ENCODE measurements around the gene CYB5D1.

CYB5D1 gene

DNA sequence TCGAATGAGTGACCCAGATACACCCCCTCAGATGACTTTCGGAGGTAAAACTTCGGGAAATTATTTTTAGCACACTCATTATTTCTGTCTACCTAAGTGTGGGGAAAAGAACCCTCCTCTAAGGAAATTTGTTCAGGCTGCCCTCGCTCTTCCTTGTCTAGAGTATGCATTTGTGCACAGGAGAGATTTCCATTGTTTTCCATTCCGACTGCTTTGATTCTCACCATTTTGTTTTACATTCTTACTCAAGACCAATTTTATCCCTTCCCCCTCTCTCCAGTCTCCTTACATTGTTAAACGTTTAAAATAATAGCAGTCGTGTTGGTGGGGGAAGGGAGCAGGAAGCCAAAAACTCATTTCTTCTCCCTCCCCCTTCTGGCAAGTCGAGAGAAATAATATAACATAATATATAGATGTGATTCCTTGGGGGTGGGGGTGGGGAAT, 29.3 kb downstream of the CYB5D1 start:
- no peak for DNase-seq

DNA sequence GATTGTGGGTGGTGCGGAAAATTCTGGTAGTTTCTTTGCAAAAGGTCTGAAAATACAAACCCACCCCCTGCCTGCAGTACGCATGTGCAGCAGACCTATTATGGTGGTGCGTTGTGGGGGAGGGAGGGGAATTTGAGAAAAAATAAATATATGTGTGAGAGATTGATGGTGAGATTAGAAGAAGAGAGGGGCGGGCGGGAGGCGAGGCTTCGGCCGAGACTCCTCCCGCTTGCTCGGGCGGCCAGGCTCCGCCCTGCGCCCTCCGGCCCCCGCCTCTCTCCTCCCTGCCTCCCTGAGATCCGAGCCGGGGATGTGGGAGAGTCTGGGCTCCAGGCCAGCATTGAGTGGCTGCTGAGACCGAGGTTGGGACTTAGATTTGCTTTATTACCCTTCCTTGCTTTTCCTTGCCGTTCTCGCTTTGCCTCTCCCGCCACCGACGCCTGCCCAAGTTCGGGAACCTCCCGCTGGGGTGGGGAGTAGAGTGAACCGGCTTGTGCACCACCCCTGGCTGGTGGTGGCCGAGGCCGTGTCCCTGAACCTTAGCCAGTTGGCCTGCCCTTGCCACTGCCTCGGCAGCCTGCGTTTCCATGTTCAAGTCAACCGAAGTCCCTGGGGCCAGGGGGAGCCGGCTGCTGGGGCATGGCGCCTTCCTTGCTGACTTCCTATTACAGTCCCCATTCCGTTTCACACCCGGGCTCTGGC, 29.8 kb downstream of the CYB5D1 start:
- DNase-seq, result peak; percentile 86 to 90

DNA sequence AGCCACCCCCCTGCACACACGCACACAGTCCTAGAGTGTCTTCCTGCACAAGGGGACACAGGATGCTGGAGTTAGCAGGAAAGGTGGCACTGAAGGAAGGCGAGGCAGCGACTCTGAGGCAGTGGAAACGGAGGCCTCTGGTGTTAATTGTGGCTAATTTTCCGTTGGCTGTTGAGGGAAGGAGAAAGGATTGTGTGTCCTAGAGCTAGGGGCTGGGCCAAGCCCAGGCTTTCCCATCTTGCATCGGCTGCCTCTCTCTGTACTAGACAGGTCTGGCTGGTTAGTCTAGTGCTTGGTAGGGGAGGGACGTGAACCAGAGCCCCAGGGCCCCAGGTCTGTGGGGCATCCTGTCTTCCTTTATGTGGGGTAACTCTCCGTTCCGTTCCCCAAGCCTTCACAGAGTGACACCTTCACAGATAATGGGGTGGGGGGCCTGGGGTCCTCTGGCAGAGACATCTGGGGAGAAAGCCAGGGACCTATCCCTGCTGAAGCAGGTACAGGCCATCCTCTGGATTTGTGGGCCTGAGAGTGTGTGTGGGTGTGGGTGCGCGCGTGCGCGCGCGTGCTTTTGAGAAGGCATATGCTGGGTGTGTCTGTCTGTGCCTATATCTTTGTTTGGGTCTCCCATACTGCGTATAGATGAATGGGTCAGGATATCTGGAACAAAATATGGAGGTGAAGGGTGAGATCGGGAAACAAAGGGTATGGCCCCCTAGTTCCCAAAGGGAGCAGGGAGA, 30.5 kb downstream of the CYB5D1 start, which contains the start of gene CHD3:
CHD3 (plus strand) TSS at position 606 of the 737 bp plus-strand sequence. CDS start 212 bp downstream, outside the sequence.
- DNase-seq, result peak; percentile 67 to 73

DNA sequence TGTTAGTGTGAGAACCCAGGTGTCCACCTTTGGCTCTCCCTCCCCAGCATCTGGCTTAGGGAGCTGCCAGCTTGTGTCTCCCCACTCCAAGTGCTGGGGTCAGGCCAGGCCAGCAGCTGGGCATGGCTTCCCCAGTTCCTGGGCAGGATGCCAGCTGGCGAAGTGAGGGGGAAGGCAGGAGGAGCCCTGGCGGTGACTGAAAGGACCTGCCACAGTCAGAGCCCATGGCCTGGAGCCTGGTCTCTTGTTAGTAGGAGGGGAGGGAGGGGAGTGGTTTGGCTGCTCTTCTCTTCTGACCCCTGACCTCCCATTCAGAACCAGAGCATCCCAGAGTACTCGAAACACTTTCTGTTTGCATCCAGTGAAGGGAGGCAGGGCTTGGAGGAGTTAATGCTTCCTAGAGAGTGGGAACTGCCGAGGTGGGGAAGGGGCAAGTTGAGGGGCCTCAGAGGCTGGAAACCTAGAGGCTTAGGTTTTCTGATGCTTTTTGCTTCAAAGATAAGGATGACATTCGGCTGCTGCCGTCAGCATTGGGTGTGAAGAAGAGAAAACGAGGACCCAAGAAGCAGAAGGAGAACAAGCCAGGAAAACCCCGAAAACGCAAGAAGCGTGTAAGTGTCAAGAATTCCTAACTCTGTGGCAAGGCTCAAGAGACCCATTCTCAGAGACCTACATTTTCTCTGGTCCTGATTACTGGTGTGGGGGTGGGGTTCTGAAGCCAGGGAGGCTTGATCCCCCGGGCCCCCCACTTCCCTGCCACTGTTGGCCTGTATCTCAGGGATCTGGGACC, 31.6 kb downstream of the CYB5D1 start:
- DNase-seq, result peak; percentile 45 to 53

DNA sequence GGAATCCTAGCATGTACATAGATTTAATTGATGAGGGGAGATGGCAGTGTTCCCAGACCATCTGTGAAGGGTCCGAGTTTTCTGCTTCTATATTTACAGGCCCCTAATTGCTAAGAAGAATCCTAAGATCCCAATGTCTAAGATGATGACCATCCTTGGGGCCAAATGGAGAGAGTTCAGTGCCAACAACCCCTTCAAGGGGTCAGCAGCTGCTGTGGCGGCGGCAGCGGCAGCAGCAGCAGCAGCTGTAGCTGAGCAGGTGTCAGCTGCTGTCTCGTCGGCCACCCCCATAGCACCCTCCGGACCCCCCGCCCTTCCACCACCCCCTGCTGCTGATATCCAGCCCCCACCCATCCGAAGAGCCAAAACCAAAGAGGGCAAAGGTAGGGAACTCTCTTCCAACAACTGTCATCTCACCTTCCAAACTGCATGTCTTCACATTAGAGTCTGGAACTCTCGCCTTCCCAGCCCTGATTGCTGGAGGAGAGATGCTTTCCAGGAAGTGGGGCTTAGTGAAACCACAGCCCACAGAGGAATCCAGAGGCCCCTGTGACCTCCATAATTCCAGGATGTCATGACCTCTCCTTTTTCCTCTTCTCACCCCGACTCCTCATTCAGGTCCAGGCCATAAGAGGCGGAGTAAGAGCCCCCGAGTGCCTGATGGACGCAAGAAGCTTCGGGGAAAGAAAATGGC, 35.5 kb downstream of the CYB5D1 start:
- no peak for DNase-seq

DNA sequence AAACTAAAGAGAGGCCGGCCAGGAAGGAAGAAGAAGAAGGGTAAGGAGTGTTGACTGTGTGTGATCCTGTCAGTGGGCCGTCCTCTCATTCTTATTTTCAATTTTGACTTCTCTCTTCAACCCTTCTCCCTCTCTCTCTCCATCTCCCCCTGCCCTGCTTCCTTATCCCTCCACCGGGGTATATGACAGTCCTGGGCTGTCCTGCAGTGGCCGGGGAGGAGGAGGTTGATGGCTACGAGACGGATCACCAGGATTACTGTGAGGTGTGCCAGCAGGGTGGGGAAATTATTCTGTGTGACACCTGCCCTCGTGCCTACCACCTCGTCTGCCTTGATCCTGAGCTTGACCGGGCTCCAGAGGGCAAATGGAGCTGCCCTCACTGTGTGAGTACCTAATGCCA, 36.4 kb downstream of the CYB5D1 start:
- no peak for DNase-seq

DNA sequence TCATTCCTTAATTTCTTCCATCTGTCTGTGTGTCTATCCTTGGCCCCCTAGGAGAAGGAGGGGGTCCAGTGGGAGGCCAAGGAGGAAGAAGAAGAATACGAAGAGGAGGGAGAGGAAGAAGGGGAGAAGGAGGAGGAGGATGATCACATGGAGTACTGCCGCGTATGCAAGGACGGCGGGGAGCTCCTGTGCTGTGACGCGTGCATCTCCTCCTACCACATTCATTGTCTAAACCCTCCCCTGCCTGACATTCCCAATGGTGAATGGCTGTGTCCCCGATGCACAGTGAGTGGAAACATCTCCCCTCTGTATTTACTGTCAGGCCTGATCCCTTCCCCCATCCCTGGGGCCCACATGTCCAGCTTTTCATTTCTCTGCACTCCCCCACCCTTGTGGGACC, 37.1 kb downstream of the CYB5D1 start:
- DNase-seq, result no peak

DNA sequence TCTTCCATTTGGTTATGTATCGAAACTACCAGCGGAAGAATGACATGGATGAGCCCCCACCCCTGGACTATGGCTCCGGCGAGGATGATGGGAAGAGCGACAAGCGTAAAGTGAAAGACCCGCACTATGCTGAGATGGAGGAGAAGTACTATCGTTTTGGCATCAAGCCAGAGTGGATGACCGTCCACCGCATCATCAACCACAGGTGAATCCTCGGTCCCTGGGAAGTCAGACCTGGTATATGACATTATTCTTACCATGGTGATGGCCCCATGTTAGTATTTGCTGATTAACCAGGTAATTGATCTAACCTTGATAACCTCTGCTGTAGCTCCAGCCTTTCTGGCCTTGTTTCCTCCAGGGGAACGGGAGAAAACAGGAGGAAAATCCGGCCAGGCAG, 39.3 kb downstream of the CYB5D1 start:
- DNase-seq, result no peak

DNA sequence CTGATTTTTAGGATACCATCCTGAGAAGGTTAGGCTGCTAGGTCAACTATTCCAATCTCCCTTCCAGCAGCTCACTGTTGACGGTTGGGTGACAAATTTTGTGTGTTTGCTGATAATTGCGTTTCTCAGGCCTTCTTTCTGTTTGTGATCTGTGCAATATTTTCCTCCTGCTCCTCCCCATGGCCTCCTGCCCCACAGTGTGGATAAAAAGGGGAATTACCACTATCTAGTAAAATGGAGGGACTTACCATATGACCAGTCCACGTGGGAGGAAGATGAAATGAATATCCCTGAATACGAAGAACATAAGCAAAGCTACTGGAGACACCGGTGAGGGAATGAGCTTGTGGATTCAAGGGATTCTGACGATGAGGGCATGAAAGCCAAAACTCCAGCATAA, 40.0 kb downstream of the CYB5D1 start:
- no peak for DNase-seq

DNA sequence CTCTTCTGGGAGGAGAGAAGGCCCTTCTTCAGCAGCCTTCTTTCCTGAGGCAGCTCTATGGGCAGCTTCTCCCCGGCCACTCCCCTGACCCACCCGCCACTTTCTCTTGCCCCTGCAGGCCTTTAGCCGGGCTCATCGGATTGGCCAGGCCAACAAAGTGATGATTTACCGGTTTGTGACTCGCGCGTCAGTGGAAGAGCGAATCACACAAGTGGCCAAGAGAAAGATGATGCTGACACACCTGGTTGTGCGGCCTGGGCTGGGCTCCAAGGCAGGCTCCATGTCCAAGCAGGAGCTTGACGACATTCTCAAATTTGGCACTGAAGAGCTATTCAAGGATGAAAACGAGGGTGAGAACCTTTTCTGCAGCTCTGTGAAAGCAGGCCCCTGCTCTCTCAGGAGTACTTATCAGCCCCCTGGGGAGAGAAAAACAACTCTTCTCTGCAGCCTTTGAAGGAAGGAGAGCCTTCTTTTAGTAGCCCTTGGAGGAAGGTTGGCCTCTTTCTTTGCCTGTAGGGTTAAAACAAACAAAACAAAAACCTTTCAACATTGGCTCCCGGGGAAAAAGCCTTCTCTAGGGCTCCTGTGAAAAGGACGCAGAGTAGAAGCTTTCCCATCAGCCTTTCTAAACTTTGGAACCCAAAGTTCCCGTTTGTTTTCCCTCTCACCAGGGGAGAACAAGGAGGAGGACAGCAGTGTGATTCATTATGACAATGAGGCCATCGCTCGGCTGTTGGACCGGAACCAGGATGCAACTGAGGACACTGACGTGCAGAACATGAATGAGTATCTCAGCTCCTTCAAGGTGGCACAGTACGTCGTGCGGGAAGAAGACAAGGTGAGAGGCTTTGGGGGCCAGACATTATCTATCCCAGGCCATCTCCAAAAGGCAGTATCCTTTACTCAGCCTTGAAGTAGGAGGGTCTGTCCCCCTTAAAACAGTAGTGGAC, 45.6 kb downstream of the CYB5D1 start:
- DNase-seq, result no peak

DNA sequence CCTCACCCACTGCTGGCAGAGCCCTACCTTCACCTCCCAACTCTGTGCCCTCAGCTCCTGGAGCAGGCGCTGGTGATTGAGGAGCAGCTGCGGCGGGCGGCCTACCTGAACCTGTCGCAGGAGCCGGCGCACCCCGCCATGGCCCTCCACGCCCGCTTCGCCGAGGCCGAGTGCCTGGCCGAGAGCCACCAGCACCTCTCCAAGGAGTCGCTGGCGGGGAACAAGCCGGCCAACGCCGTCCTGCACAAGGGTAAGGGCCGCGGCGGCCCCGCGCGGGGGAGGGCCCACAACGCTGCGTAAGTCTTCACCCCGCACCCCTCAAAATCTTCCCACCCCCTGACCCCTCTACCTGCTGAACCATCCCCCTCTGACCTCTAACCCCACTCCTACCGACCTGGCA, 51.3 kb downstream of the CYB5D1 start:
- DNase-seq, result no peak

DNA sequence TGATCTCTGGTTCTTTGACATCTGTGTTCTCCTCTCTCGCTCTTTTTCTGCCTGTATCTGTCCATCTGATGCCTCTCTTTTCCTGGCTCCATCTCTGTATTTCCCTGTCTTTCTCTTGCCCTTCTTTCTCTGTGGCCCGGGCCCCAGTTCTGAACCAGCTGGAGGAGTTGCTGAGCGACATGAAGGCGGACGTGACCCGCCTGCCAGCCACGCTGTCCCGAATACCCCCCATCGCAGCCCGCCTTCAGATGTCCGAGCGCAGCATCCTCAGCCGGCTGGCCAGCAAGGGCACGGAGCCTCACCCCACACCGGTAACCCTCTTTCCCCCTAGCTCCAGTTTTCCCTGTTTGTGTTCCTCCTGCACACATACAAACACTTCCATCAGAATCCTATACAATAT, 52.5 kb downstream of the CYB5D1 start:
- no peak for DNase-seq

DNA sequence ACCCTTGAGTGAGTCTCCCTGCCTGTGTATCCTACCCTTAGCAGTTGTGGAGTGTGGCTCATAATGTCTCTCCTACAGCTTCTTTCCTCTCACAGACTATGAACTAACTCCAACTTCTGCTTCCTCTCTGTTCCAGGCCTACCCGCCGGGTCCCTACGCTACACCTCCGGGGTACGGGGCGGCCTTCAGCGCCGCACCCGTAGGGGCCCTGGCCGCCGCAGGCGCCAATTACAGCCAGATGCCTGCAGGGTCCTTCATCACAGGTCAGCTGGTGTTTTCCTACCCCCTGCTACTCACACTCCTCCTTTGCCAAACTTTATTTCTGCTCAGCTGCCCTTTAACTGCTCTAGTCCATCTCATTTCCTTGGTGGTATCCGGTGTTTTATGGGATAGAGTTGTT, 52.9 kb downstream of the CYB5D1 start:
- no peak for DNase-seq

DNA sequence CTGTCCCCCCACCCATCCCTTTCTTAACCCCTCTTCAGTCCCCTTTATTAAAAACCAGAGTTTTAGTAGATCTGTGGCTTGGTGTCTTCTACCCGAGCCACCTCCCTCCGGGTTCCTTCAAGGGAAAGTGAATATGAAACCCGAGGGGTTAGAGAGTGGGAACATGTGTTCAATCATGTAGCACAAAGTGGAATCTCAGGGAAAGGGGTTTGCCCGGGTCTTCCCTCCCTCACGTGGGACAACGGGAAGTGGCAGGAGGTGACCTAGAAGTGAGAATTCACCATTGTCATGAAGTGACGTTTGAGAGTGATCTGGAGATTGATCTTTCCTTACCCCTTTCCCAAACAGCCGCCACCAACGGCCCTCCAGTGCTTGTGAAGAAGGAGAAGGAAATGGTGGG, 53.3 kb downstream of the CYB5D1 start:
- no peak for DNase-seq
